NT2/D1 (cell line): ENCODE results near the gene CAMTA1.
A peak's percentile ranks its signal among the peaks of the same experiment; 100 is the strongest.

Experiments used
- DNase-seq: peaks from one replicate; pipeline ENCODE4 v3.0.0-alpha.2; 2011; ENCODE audit warnings: low read depth, low spot score
- H3K27me3 ChIP-seq: 2 replicates; pipeline ENCODE4 v1.6.0; 2011; ENCODE audit warnings: mild to moderate bottlenecking; ENCODE audit not compliant: insufficient read length, insufficient read depth
- H3K36me3 ChIP-seq: 2 replicates; pipeline ENCODE4 v1.6.1; 2011; ENCODE audit warnings: mild to moderate bottlenecking, low read length, mixed read lengths; ENCODE audit not compliant: insufficient read depth, insufficient read length
- H3K4me1 ChIP-seq: 2 replicates; pipeline ENCODE4 v1.5.1; 2011; ENCODE audit not compliant: insufficient read depth, insufficient read length
- H3K4me3 ChIP-seq: 2 replicates; pipeline ENCODE4 v1.5.1; 2011; ENCODE audit warnings: low read depth; ENCODE audit not compliant: insufficient read length
- H3K9ac ChIP-seq: 2 replicates; pipeline ENCODE4 v1.6.0; 2011; ENCODE audit warnings: low read depth; ENCODE audit not compliant: insufficient read length
- H3K9me3 ChIP-seq: 2 replicates; pipeline ENCODE4 v1.5.1; 2011; ENCODE audit warnings: mild to moderate bottlenecking, low read length; ENCODE audit not compliant: insufficient read depth
- SUZ12 ChIP-seq: IDR thresholded peaks from 2 replicates; pipeline ENCODE4 v1.6.1; 2011; ENCODE audit not compliant: insufficient read length, insufficient read depth; ENCODE audit errors: extremely low read depth
- YY1 ChIP-seq: IDR thresholded peaks from 2 replicates; pipeline ENCODE4 v1.6.1; 2011; ENCODE audit not compliant: insufficient read length, insufficient read depth
- ZNF274 ChIP-seq: IDR thresholded peaks from 2 replicates; pipeline ENCODE4 v1.6.1; 2011; ENCODE audit warnings: mild to moderate bottlenecking, low read depth, low read length

The CAMTA1 gene

GRCh38 chr1:6866825-6867224 lies 81.6 kb downstream of the CAMTA1 start:
- H3K27me3 ChIP-seq = no peaks in the 10 kb centered on the region
- no peaks in the 10 kb centered on the region for H3K4me1 ChIP-seq
- DNase-seq = peak; percentile 2
- H3K36me3 ChIP-seq = peaks cover 5% of the 10 kb centered on the region
- H3K4me3 ChIP-seq = no peak overlapping the region
- no peaks in the 10 kb centered on the region for H3K9me3 ChIP-seq
- TF ChIP-seq ZNF274 = no peak
- no peak for TF ChIP-seq YY1
- no peak for TF ChIP-seq SUZ12
- H3K9ac ChIP-seq = no peak overlapping the region

- no peaks in the 10 kb centered on the region for H3K4me1 ChIP-seq
- no peak overlapping the region for H3K9ac ChIP-seq
- no peak for DNase-seq
- TF ChIP-seq YY1 (no peak), SUZ12 (no peak), ZNF274 (no peak)
- H3K27me3 ChIP-seq = no peaks in the 10 kb centered on the region
- H3K4me3 ChIP-seq = no peak overlapping the region
- peaks cover 5% of the 10 kb centered on the region for H3K36me3 ChIP-seq
- no peaks in the 10 kb centered on the region for H3K9me3 ChIP-seq
Measured at GRCh38 chr1:6867321-6867720, 82.1 kb downstream of the CAMTA1 start.

GRCh38 chr1:6867729-6868659 lies 82.7 kb downstream of the CAMTA1 start:
- no peak overlapping the region for H3K9ac ChIP-seq
- H3K4me1 ChIP-seq = no peaks in the 10 kb centered on the region
- no peak overlapping the region for H3K4me3 ChIP-seq
- no peaks in the 10 kb centered on the region for H3K9me3 ChIP-seq
- peaks cover 5% of the 10 kb centered on the region for H3K36me3 ChIP-seq
- no peak for TF ChIP-seq ZNF274
- no peak for TF ChIP-seq SUZ12
- no peak for TF ChIP-seq YY1
- H3K27me3 ChIP-seq = no peaks in the 10 kb centered on the region
- no peak for DNase-seq

GRCh38 chr1:6868660-6869380 lies 83.6 kb downstream of the CAMTA1 start:
- Histone ChIP-seq H3K9ac (no peak overlapping the region), H3K4me1 (no peaks in the 10 kb centered on the region), H3K9me3 (no peaks in the 10 kb centered on the region), H3K4me3 (no peak overlapping the region), H3K27me3 (no peaks in the 10 kb centered on the region), H3K36me3 (peaks cover 5% of the 10 kb centered on the region)
- no peak for DNase-seq
- TF ChIP-seq SUZ12 = no peak
- no peak for TF ChIP-seq YY1
- no peak for TF ChIP-seq ZNF274

GRCh38 chr1:6869545-6869944 lies 84.3 kb downstream of the CAMTA1 start:
- H3K4me1 ChIP-seq = no peaks in the 10 kb centered on the region
- no peak for DNase-seq
- no peaks in the 10 kb centered on the region for H3K27me3 ChIP-seq
- H3K4me3 ChIP-seq = no peak overlapping the region
- H3K9ac ChIP-seq = no peak overlapping the region
- H3K36me3 ChIP-seq = peaks cover 8% of the 10 kb centered on the region
- no peaks in the 10 kb centered on the region for H3K9me3 ChIP-seq
- TF ChIP-seq SUZ12 = no peak
- TF ChIP-seq ZNF274 = no peak
- TF ChIP-seq YY1 = no peak

GRCh38 chr1:6870086-6870485 lies 84.8 kb downstream of the CAMTA1 start:
- DNase-seq = no peak
- Histone ChIP-seq H3K27me3 (no peaks in the 10 kb centered on the region), H3K36me3 (peaks cover 11% of the 10 kb centered on the region), H3K9me3 (no peaks in the 10 kb centered on the region), H3K4me1 (no peaks in the 10 kb centered on the region), H3K4me3 (no peak overlapping the region), H3K9ac (no peak overlapping the region)
- TF ChIP-seq SUZ12 = no peak
- TF ChIP-seq ZNF274 = no peak
- no peak for TF ChIP-seq YY1

GRCh38 chr1:6870571-6870970 lies 85.3 kb downstream of the CAMTA1 start:
- no peak for DNase-seq
- Histone ChIP-seq H3K9ac (no peak overlapping the region), H3K27me3 (no peaks in the 10 kb centered on the region), H3K4me1 (no peaks in the 10 kb centered on the region), H3K36me3 (peaks cover 11% of the 10 kb centered on the region), H3K4me3 (no peak overlapping the region), H3K9me3 (no peaks in the 10 kb centered on the region)
- TF ChIP-seq YY1 (no peak), SUZ12 (no peak), ZNF274 (no peak)
